Measurements from ENCODE around the gene ALPK1.

The ALPK1 gene

GRCh38 chr4:112381996-112382692 is 85.0 kb downstream of the ALPK1 start:
- Histone ChIP-seq H3K27ac (ENCODE audit: low read depth, low read length) (no peak overlapping the region), H3K4me1 (ENCODE audit: control insufficient read depth, insufficient read depth, low read length) (peaks cover 8% of the 10 kb centered on the region), H3K9me3 (ENCODE audit: control insufficient read depth, insufficient read depth, low read depth, low read length) (no peaks in the 10 kb centered on the region), H3K36me3 (ENCODE audit: control insufficient read depth, insufficient read depth, low read length) (no peaks in the 10 kb centered on the region), H3K9ac (ENCODE audit: low read length) (no peak overlapping the region), H3K4me3 (ENCODE audit: low read depth, low read length) (no peak overlapping the region), H3K27me3 (ENCODE audit: control insufficient read depth, insufficient read depth, low read length) (peaks cover 26% of the 10 kb centered on the region)

- no peaks in the 10 kb centered on the region for H3K9me3 ChIP-seq (ENCODE audit: control insufficient read depth, insufficient read depth, low read depth, low read length)
- H3K4me1 ChIP-seq (ENCODE audit: control insufficient read depth, insufficient read depth, low read length) = no peaks in the 10 kb centered on the region
- H3K9ac ChIP-seq (ENCODE audit: low read length) = no peak overlapping the region
- H3K36me3 ChIP-seq (ENCODE audit: control insufficient read depth, insufficient read depth, low read length) = no peaks in the 10 kb centered on the region
- no peak overlapping the region for H3K27ac ChIP-seq (ENCODE audit: low read depth, low read length)
- peaks cover under 1% of the 10 kb centered on the region for H3K27me3 ChIP-seq (ENCODE audit: control insufficient read depth, insufficient read depth, low read length)
- no peak overlapping the region for H3K4me3 ChIP-seq (ENCODE audit: low read depth, low read length)
Measured at GRCh38 chr4:112386071-112386470, 88.9 kb downstream of the ALPK1 start.

GRCh38 chr4:112402098-112402497 is 104.9 kb downstream of the ALPK1 start:
- Histone ChIP-seq H3K9ac (ENCODE audit: low read length) (no peak overlapping the region), H3K27ac (ENCODE audit: low read depth, low read length) (no peak overlapping the region), H3K9me3 (ENCODE audit: control insufficient read depth, insufficient read depth, low read depth, low read length) (no peaks in the 10 kb centered on the region), H3K36me3 (ENCODE audit: control insufficient read depth, insufficient read depth, low read length) (no peaks in the 10 kb centered on the region), H3K4me3 (ENCODE audit: low read depth, low read length) (no peak overlapping the region), H3K4me1 (ENCODE audit: control insufficient read depth, insufficient read depth, low read length) (peaks cover 14% of the 10 kb centered on the region), H3K27me3 (ENCODE audit: control insufficient read depth, insufficient read depth, low read length) (no peaks in the 10 kb centered on the region)

GRCh38 chr4:112403101-112403945 is 106.2 kb downstream of the ALPK1 start:
- no peaks in the 10 kb centered on the region for H3K9me3 ChIP-seq (ENCODE audit: control insufficient read depth, insufficient read depth, low read depth, low read length)
- no peaks in the 10 kb centered on the region for H3K36me3 ChIP-seq (ENCODE audit: control insufficient read depth, insufficient read depth, low read length)
- H3K4me1 ChIP-seq (ENCODE audit: control insufficient read depth, insufficient read depth, low read length) = peaks cover 14% of the 10 kb centered on the region
- no peaks in the 10 kb centered on the region for H3K27me3 ChIP-seq (ENCODE audit: control insufficient read depth, insufficient read depth, low read length)
- H3K27ac ChIP-seq (ENCODE audit: low read depth, low read length) = no peak overlapping the region
- no peak overlapping the region for H3K9ac ChIP-seq (ENCODE audit: low read length)
- H3K4me3 ChIP-seq (ENCODE audit: low read depth, low read length) = no peak overlapping the region

GRCh38 chr4:112410364-112410763 is 113.2 kb downstream of the ALPK1 start:
- Histone ChIP-seq H3K27me3 (ENCODE audit: control insufficient read depth, insufficient read depth, low read length) (no peaks in the 10 kb centered on the region), H3K4me1 (ENCODE audit: control insufficient read depth, insufficient read depth, low read length) (peaks cover 16% of the 10 kb centered on the region), H3K36me3 (ENCODE audit: control insufficient read depth, insufficient read depth, low read length) (no peaks in the 10 kb centered on the region)

GRCh38 chr4:112410804-112411203 is 113.6 kb downstream of the ALPK1 start:
- H3K9me3 ChIP-seq (ENCODE audit: control insufficient read depth, insufficient read depth, low read depth, low read length) = no peaks in the 10 kb centered on the region
- H3K36me3 ChIP-seq (ENCODE audit: control insufficient read depth, insufficient read depth, low read length) = no peaks in the 10 kb centered on the region
- no peak overlapping the region for H3K9ac ChIP-seq (ENCODE audit: low read length)
- H3K4me3 ChIP-seq (ENCODE audit: low read depth, low read length) = no peak overlapping the region
- H3K27me3 ChIP-seq (ENCODE audit: control insufficient read depth, insufficient read depth, low read length) = no peaks in the 10 kb centered on the region
- no peak overlapping the region for H3K27ac ChIP-seq (ENCODE audit: low read depth, low read length)
- H3K4me1 ChIP-seq (ENCODE audit: control insufficient read depth, insufficient read depth, low read length) = peaks cover 16% of the 10 kb centered on the region

More at GRCh38 chr4:112410364-112410763, 113.2 kb downstream of the ALPK1 start:
- H3K4me3 ChIP-seq (ENCODE audit: low read depth, low read length) = no peak overlapping the region
- H3K9me3 ChIP-seq (ENCODE audit: control insufficient read depth, insufficient read depth, low read depth, low read length) = no peaks in the 10 kb centered on the region
- no peak overlapping the region for H3K27ac ChIP-seq (ENCODE audit: low read depth, low read length)
- H3K9ac ChIP-seq (ENCODE audit: low read length) = no peak overlapping the region

- no peaks in the 10 kb centered on the region for H3K9me3 ChIP-seq (ENCODE audit: control insufficient read depth, insufficient read depth, low read depth, low read length)
- no peaks in the 10 kb centered on the region for H3K27me3 ChIP-seq (ENCODE audit: control insufficient read depth, insufficient read depth, low read length)
- no peak overlapping the region for H3K9ac ChIP-seq (ENCODE audit: low read length)
- peaks cover 16% of the 10 kb centered on the region for H3K4me1 ChIP-seq (ENCODE audit: control insufficient read depth, insufficient read depth, low read length)
- no peak overlapping the region for H3K27ac ChIP-seq (ENCODE audit: low read depth, low read length)
- H3K36me3 ChIP-seq (ENCODE audit: control insufficient read depth, insufficient read depth, low read length) = no peaks in the 10 kb centered on the region
- H3K4me3 ChIP-seq (ENCODE audit: low read depth, low read length) = no peak overlapping the region
Measured at GRCh38 chr4:112411781-112412550, 114.8 kb downstream of the ALPK1 start.

- Histone ChIP-seq H3K9ac (ENCODE audit: low read length) (no peak overlapping the region), H3K27ac (ENCODE audit: low read depth, low read length) (no peak overlapping the region), H3K36me3 (ENCODE audit: control insufficient read depth, insufficient read depth, low read length) (no peaks in the 10 kb centered on the region), H3K4me3 (ENCODE audit: low read depth, low read length) (no peak overlapping the region), H3K9me3 (ENCODE audit: control insufficient read depth, insufficient read depth, low read depth, low read length) (no peaks in the 10 kb centered on the region), H3K27me3 (ENCODE audit: control insufficient read depth, insufficient read depth, low read length) (no peaks in the 10 kb centered on the region), H3K4me1 (ENCODE audit: control insufficient read depth, insufficient read depth, low read length) (peaks cover 16% of the 10 kb centered on the region)
Measured at GRCh38 chr4:112416464-112416863, 119.3 kb downstream of the ALPK1 start.

- H3K27me3 ChIP-seq (ENCODE audit: control insufficient read depth, insufficient read depth, low read length) = no peaks in the 10 kb centered on the region
- no peak overlapping the region for H3K27ac ChIP-seq (ENCODE audit: low read depth, low read length)
- no peak overlapping the region for H3K4me3 ChIP-seq (ENCODE audit: low read depth, low read length)
- H3K36me3 ChIP-seq (ENCODE audit: control insufficient read depth, insufficient read depth, low read length) = no peaks in the 10 kb centered on the region
- no peak overlapping the region for H3K9ac ChIP-seq (ENCODE audit: low read length)
- 0 out of 2 replicates have a peak, but pooled peaks cover 2% of the 10 kb centered on the region for H3K4me1 ChIP-seq (ENCODE audit: control insufficient read depth, insufficient read depth, low read length)
- no peaks in the 10 kb centered on the region for H3K9me3 ChIP-seq (ENCODE audit: control insufficient read depth, insufficient read depth, low read depth, low read length)
Measured at GRCh38 chr4:112418092-112418491, 120.9 kb downstream of the ALPK1 start.

- H3K4me1 ChIP-seq (ENCODE audit: control insufficient read depth, insufficient read depth, low read length) = no peaks in the 10 kb centered on the region
- no peak overlapping the region for H3K4me3 ChIP-seq (ENCODE audit: low read depth, low read length)
Measured at GRCh38 chr4:112421911-112422310, 124.7 kb downstream of the ALPK1 start.

GRCh38 chr4:112422644-112423043 is 125.5 kb downstream of the ALPK1 start:
- Histone ChIP-seq H3K27ac (ENCODE audit: low read depth, low read length) (no peak overlapping the region), H3K4me3 (ENCODE audit: low read depth, low read length) (no peak overlapping the region), H3K9ac (ENCODE audit: low read length) (no peak overlapping the region), H3K4me1 (ENCODE audit: control insufficient read depth, insufficient read depth, low read length) (no peaks in the 10 kb centered on the region), H3K36me3 (ENCODE audit: control insufficient read depth, insufficient read depth, low read length) (no peaks in the 10 kb centered on the region), H3K9me3 (ENCODE audit: control insufficient read depth, insufficient read depth, low read depth, low read length) (no peaks in the 10 kb centered on the region), H3K27me3 (ENCODE audit: control insufficient read depth, insufficient read depth, low read length) (no peaks in the 10 kb centered on the region)

More at GRCh38 chr4:112421911-112422310, 124.7 kb downstream of the ALPK1 start:
- no peaks in the 10 kb centered on the region for H3K27me3 ChIP-seq (ENCODE audit: control insufficient read depth, insufficient read depth, low read length)
- no peak overlapping the region for H3K27ac ChIP-seq (ENCODE audit: low read depth, low read length)
- no peaks in the 10 kb centered on the region for H3K9me3 ChIP-seq (ENCODE audit: control insufficient read depth, insufficient read depth, low read depth, low read length)
- H3K36me3 ChIP-seq (ENCODE audit: control insufficient read depth, insufficient read depth, low read length) = no peaks in the 10 kb centered on the region
- no peak overlapping the region for H3K9ac ChIP-seq (ENCODE audit: low read length)

All from HUES6 (cell line).